ENCODE measurements around the gene XRCC4. TPM values are rescaled to one million over a fixed set of nuclear protein-coding genes. Genes with fewer than 3 reads are reported as not detected.

Gene XRCC4
- total RNA-seq, 2 donors from 2014 or later: 6.4 to 6.8 TPM

DNA sequence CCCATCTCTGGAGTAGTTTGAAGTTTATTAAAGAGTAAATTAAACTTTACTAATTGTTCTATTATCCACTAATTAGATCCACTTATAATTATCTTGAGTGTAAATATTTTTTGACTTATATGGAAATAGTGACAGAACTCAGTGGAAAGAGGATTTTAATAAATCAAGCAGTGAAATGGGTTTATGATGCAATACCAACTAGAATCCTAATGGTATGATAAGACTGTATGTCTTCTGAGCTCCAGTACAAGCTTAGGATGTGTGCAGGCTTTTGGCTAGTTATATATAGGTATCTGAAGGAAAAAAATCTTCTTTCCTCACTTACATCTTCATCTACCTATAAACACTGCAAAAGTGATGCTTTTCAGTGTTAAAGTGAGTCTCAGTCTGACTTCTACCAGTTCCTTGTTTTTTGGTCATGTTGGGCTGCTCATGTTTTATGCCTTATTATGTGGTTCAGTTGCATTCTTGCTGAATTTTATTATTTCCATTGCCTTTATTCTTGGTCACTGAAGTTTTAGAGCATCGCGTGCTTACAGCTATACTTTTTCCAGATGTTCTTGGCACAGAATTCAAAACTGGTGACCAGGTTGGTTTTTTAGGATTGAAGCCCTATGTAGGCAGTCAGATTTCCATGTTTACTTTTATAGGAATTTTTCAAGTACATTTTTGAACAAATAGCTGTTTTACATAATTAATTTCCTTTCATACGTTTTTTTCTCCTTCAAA is 30.5 kb downstream of the XRCC4 start:
- H3K36me3 ChIP-seq: no peaks in the 10 kb centered on the region
- H3K4me3 ChIP-seq: no peak overlapping the region
- H3K4me1 ChIP-seq: no peaks in the 10 kb centered on the region
- no peaks in the 10 kb centered on the region for H3K9me3 ChIP-seq
- TF ChIP-seq, protein P1, sequence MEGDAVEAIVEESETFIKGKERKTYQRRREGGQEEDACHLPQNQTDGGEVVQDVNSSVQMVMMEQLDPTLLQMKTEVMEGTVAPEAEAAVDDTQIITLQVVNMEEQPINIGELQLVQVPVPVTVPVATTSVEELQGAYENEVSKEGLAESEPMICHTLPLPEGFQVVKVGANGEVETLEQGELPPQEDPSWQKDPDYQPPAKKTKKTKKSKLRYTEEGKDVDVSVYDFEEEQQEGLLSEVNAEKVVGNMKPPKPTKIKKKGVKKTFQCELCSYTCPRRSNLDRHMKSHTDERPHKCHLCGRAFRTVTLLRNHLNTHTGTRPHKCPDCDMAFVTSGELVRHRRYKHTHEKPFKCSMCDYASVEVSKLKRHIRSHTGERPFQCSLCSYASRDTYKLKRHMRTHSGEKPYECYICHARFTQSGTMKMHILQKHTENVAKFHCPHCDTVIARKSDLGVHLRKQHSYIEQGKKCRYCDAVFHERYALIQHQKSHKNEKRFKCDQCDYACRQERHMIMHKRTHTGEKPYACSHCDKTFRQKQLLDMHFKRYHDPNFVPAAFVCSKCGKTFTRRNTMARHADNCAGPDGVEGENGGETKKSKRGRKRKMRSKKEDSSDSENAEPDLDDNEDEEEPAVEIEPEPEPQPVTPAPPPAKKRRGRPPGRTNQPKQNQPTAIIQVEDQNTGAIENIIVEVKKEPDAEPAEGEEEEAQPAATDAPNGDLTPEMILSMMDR (IDR thresholded peaks at IDR 0.05): no peak
- no peak overlapping the region for H3K27ac ChIP-seq
- no peak for DNase-seq (ENCODE audit: low spot score)
- no peaks in the 10 kb centered on the region for H3K27me3 ChIP-seq

DNA sequence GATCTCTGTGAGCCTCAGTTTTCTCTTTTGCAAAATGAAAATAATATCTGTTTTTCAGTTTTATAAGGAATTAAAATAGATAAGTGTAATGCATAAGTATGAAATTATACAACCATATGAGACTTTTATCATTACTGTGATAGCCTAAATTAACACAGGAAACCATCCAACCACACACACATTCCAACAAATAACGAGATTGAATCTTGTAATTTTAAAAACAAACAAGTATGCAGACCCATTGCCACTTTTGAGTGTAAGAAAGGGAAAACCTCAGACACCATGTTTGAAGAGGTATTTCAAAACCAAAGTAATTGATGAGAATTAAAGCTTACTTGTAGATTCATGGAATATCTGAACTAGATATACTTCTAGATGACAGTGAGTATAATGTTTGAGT is 32.0 kb downstream of the XRCC4 start:
- H3K27ac ChIP-seq: no peak overlapping the region
- DNase-seq (ENCODE audit: low spot score): no peak
- H3K4me3 ChIP-seq: no peak overlapping the region
- H3K9me3 ChIP-seq: no peaks in the 10 kb centered on the region
- no peaks in the 10 kb centered on the region for H3K4me1 ChIP-seq
- TF ChIP-seq, protein P1 (IDR thresholded peaks at IDR 0.05): no peak
- H3K27me3 ChIP-seq: no peaks in the 10 kb centered on the region
- no peaks in the 10 kb centered on the region for H3K36me3 ChIP-seq

DNA sequence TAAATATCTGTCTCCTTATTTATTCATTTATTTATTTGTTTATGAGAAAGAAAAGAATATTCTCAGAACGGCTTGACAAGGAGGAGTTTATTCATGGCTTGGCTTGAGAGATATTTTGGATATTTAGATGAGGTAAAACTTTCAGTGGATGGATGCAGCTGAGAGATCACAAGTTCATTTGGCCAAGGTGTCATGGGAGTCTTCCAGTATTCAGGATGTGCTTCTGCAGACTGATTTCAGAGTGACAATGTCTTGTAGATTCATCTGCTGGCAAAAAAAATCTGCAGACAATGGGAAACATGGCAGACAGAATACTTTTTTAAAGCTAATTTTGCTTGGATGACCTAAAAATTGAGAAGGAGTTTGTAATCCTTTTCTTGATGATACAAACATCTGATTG is 38.5 kb downstream of the XRCC4 start:
- Histone ChIP-seq H3K4me1 (no peaks in the 10 kb centered on the region), H3K27me3 (no peaks in the 10 kb centered on the region), H3K9me3 (peaks cover 0 to 7% of the 10 kb centered on the region in 2 donors), H3K36me3 (no peaks in the 10 kb centered on the region), H3K27ac (no peak overlapping the region), H3K4me3 (no peak overlapping the region)
- no peak for DNase-seq (ENCODE audit: low spot score)
- TF ChIP-seq, protein P1 (IDR thresholded peaks at IDR 0.05): no peak

DNA sequence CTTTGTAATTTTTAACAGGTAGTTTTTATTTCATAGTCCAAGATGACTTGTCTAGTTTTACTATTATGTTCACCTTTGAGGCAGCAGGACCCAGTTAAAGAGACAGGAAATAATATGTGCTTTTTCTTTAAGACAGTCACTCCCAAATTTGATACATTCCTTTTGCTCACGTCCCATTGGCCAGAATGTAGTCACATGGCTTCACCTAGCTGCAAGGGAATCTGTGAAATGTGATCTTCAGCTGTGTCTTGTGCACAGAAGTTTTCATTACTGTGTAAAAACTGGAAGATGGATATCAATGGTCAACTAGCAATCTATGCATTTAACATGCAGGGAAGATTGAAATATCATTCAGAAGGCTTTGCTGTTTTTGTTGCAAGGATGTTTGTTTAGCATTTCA is 41.1 kb downstream of the XRCC4 start:
- TF ChIP-seq, protein P1 (IDR thresholded peaks at IDR 0.05): no peak
- Histone ChIP-seq H3K27me3 (no peaks in the 10 kb centered on the region), H3K27ac (no peak overlapping the region)

DNA sequence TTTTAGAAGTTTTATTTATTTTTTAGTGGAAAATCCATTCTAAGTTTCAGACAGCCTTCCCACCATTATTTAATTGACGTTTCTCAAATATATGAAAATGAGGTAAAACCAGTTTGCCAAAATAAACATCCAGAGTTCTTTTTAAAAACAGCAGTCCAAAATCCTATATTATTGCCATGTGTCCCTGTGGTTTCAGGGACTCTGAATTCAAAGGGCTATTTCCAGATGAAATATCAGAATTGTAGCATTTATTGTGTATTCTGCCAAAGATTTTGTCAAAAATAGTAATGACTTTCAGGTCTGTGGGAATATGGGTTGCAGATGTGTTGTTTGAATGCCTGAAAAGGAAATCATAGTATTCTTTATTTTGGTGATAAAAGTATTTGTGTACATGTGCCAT is 41.6 kb downstream of the XRCC4 start:
- peaks cover 0 to 7% of the 10 kb centered on the region in 2 donors for H3K9me3 ChIP-seq
- H3K27ac ChIP-seq: no peak overlapping the region
- H3K36me3 ChIP-seq: no peaks in the 10 kb centered on the region
- H3K4me1 ChIP-seq: no peaks in the 10 kb centered on the region
- no peak overlapping the region for H3K4me3 ChIP-seq
- no peak for DNase-seq (ENCODE audit: low spot score)
- TF ChIP-seq, protein P1 (IDR thresholded peaks at IDR 0.05): no peak
- no peaks in the 10 kb centered on the region for H3K27me3 ChIP-seq

More for the DNA sequence above, 41.1 kb downstream of the XRCC4 start:
- H3K9me3 ChIP-seq: peaks cover 0 to 7% of the 10 kb centered on the region in 2 donors
- H3K4me3 ChIP-seq: no peak overlapping the region
- H3K4me1 ChIP-seq: no peaks in the 10 kb centered on the region
- H3K36me3 ChIP-seq: no peaks in the 10 kb centered on the region
- DNase-seq (ENCODE audit: low spot score): no peak

DNA sequence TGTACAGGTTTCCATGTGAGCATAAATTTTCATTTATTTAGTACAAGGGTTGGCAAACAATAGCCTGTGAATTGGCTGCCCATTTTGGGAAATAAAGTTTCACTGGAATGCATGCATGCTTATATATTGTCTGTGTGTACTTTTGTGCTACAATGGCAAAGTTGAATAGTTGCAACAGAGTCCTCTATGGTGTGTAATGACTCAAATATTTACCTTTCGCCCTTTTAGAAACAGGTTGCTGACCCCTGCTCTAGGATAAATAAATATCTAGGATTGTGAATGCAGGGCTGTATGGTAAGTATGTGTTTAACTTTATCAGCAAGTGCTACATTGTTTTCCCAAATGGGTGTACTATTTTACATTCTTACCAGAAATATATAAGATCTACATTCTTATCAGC is 47.2 kb downstream of the XRCC4 start:
- H3K27ac ChIP-seq: no peak overlapping the region
- H3K4me3 ChIP-seq: no peak overlapping the region
- no peaks in the 10 kb centered on the region for H3K4me1 ChIP-seq
- TF ChIP-seq, protein P1 (IDR thresholded peaks at IDR 0.05): no peak
- DNase-seq (ENCODE audit: low spot score): no peak
- no peaks in the 10 kb centered on the region for H3K36me3 ChIP-seq
- H3K27me3 ChIP-seq: no peaks in the 10 kb centered on the region
- no peaks in the 10 kb centered on the region for H3K9me3 ChIP-seq
